Mammary epithelial cell (primary cell): ENCODE results near the gene KRTAP5-2.
"Not testable (repeated sequence)": the region's sequence is repeated elsewhere in the genome, so short reads cannot be mapped to it uniquely, and the experiment has no call there.

Source experiments
- CTCF ChIP-seq, 2 donors: IDR thresholded peaks in 1 of 2; conservative IDR thresholded peaks in 1 of 2; 2 replicates each; pipeline ENCODE4 v1.5.1; 2011 to 2012; ENCODE audit warnings: inconsistent platforms in 2 of 2, low read length in 2 of 2, mild to moderate bottlenecking in 2 of 2, control low read depth in 1 of 2, low read depth in 1 of 2; ENCODE audit not compliant: insufficient read depth in 1 of 2; ENCODE audit errors: extremely low read depth in 1 of 2
- EZH2 ChIP-seq: IDR thresholded peaks from 2 replicates; pipeline ENCODE4 v1.6.1; 2012; ENCODE audit warnings: low read length, inconsistent platforms, borderline replicate concordance

- TF ChIP-seq EZH2; CTCF (conservative IDR thresholded peaks at IDR 0.05 in 1 of 2, IDR thresholded peaks at IDR 0.05 in 1 of 2; ENCODE audit: extremely low read depth in 1 of 2, insufficient read depth in 1 of 2, low read depth in 1 of 2, low read length in 2 of 2): not testable (repeated sequence)
These were observed 22.3 kb downstream of the KRTAP5-2 start for GRCh38 chr11:1575756-1576155.
